K562 (cell line): ENCODE data around the gene MAPK8IP1. TPM values are rescaled to one million over a fixed set of nuclear protein-coding genes. Genes with fewer than 3 reads are reported as not detected.

Experiments
- ATAC-seq: fragments of 200-7000 bp; cut with Tn5 transposase; 3 replicates; pipeline ENCODE4 v1.9.1; 2020; ENCODE audit warnings: moderate library complexity
- BruUV-seq: library from RNA; stranded (reverse); fragments of 400-500 nt; replicated peaks from 2 replicates; lab custom pipeline; 2021; lab: Mats Ljungman, UMichigan
- CTCF ChIA-PET: fragments of 300-600 bp; formaldehyde crosslinking; extraction: SDS; loops from one replicate; lab custom pipeline; 2021; ENCODE audit warnings: low intra/inter-chr PET ratio; lab: Yijun Ruan, JAX
- POLR2A ChIA-PET: fragments of 300-600, 350-650 bp; sonication (Branson Sonifier 250); formaldehyde crosslinking; extraction: SDS; loops from one replicate; lab custom pipeline; 2021; ENCODE audit warnings: antibody characterized with exemption, inconsistent platforms; lab: Yijun Ruan, JAX
- DNase-seq, 4 experiments: peaks; one replicate each; pipeline versions ENCODE4 v3.0.0 to v3.0.0-alpha.2; 2011 to 2018; ENCODE audit warnings: low spot score in 3 of 4, mixed read lengths in 3 of 4; ENCODE audit errors: extremely low read depth in 1 of 4
- FAIRE-seq: peaks from 2 replicates; lab custom pipeline; 2011; peaks lifted over from hg19 to GRCh38; lab: Jason Lieb, UNC
- H2AFZ ChIP-seq: 2 replicates; pipeline ENCODE4 v1.6.0; 2011; ENCODE audit warnings: low read depth, low read length, control low read depth, inconsistent platforms
- H3K27ac ChIP-seq: fragments of 200-600 bp; 3 replicates; pipeline ENCODE4 v1.8.0; 2011; ENCODE audit warnings: low read depth, mild to moderate bottlenecking, control low read depth, inconsistent platforms, low read length, moderate library complexity, mixed read lengths; ENCODE audit errors: extremely low read depth
- H3K27me3 ChIP-seq, 2 experiments: fragments of 300-600 bp in 1 of 2; 2 replicates in 1 of 2; 3 replicates in 1 of 2; pipeline versions ENCODE4 v1.6.0 to v1.8.0; 2011; ENCODE audit warnings: inconsistent platforms in 2 of 2, low read length in 2 of 2, mild to moderate bottlenecking in 1 of 2, mixed read lengths in 1 of 2, moderate library complexity in 1 of 2; ENCODE audit not compliant: control insufficient read depth in 2 of 2, insufficient read depth in 2 of 2
- H3K36me3 ChIP-seq: fragments of 300-600 bp; 3 replicates; pipeline ENCODE4 v1.8.0; 2011; ENCODE audit warnings: mild to moderate bottlenecking, low read length, inconsistent platforms; ENCODE audit not compliant: control insufficient read depth, insufficient read depth
- H3K4me1 ChIP-seq, 2 experiments: fragments of 200-600 bp in 1 of 2; replicated peaks in 1 of 2; 2 replicates in 1 of 2; 3 replicates in 1 of 2; pipeline versions ENCODE4 v1.5.1 to v1.8.0; 2011; ENCODE audit warnings: inconsistent platforms in 2 of 2, low read length in 2 of 2, mild to moderate bottlenecking in 1 of 2, mixed read lengths in 1 of 2, moderate library complexity in 1 of 2; ENCODE audit not compliant: control insufficient read depth in 2 of 2, insufficient read depth in 2 of 2
- H3K4me2 ChIP-seq: 2 replicates; pipeline ENCODE4 v1.6.1; 2011; ENCODE audit warnings: low read length, control low read depth, inconsistent platforms, mixed read lengths; ENCODE audit not compliant: insufficient read depth
- H3K4me3 ChIP-seq: fragments of 200-600 bp; sonication (generic), shearing (Covaris generic); 2 replicates; pipeline ENCODE4 v1.5.1; 2016; ENCODE audit warnings: control low read depth, inconsistent platforms
- H3K79me2 ChIP-seq: fragments of 200-600 bp; 3 replicates; pipeline ENCODE4 v1.8.0; 2011; ENCODE audit warnings: low read length, inconsistent platforms; ENCODE audit not compliant: control insufficient read depth, insufficient read depth
- H3K9ac ChIP-seq, 2 experiments: 2 replicates each; pipeline versions ENCODE4 v1.6.0 to v1.6.1; 2011; ENCODE audit warnings: low read depth in 2 of 2, low read length in 2 of 2, control low read depth in 1 of 2, inconsistent platforms in 1 of 2, mild to moderate bottlenecking in 1 of 2, mixed read lengths in 1 of 2; ENCODE audit not compliant: insufficient read depth in 1 of 2
- H3K9me1 ChIP-seq: one replicate; pipeline ENCODE4 v1.6.0; 2011; ENCODE audit warnings: inconsistent platforms, mild to moderate bottlenecking, low read length, moderate library complexity; ENCODE audit not compliant: control insufficient read depth, insufficient read depth
- H3K9me3 ChIP-seq: replicated peaks from 2 replicates; pipeline ENCODE4 v1.5.1; 2011; ENCODE audit warnings: low read depth, low read length, inconsistent platforms; ENCODE audit not compliant: control insufficient read depth, insufficient read depth
- H4K20me1 ChIP-seq: replicated peaks from 2 replicates; pipeline ENCODE4 v1.6.1; 2011; ENCODE audit warnings: low read length, inconsistent platforms, mixed read lengths; ENCODE audit not compliant: control insufficient read depth, insufficient read depth
- GATAD2A ChIP-seq: fragments of 450-650 bp; IDR thresholded peaks from 2 replicates; pipeline ENCODE4 v1.6.1; 2017
- HIVEP1 ChIP-seq: fragments of 250-450 bp; sonication (Bioruptor Pico); IDR thresholded peaks from 2 replicates; pipeline ENCODE4 v1.4.0; 2020; ENCODE audit warnings: mild to moderate bottlenecking
- IFI16 ChIP-seq: fragments of 250-450 bp; sonication (Bioruptor Pico); IDR thresholded peaks from 2 replicates; pipeline ENCODE4 v2.1.2; 2022; ENCODE audit warnings: mild to moderate bottlenecking, inconsistent platforms
- JUN ChIP-seq, 2 experiments: sonication (generic) in 1 of 2; formaldehyde crosslinking in 1 of 2; IDR thresholded peaks; 2 replicates each; pipeline versions ENCODE4 v1.6.1 to v1.8.0; 2012 to 2022; ENCODE audit warnings: borderline replicate concordance in 2 of 2, mild to moderate bottlenecking in 2 of 2, improper control_type of control experiment in 1 of 2, low read depth in 1 of 2, low read length in 1 of 2, missing genetic modification reagents in 1 of 2
- KDM2B ChIP-seq: fragments of 250-450 bp; sonication (Bioruptor Pico); IDR thresholded peaks from 2 replicates; pipeline ENCODE4 v1.8.0; 2021; ENCODE audit warnings: mild to moderate bottlenecking, moderate library complexity
- MED1 ChIP-seq: sonication (generic); formaldehyde crosslinking; IDR thresholded peaks from 2 replicates; pipeline ENCODE4 v1.8.1; 2023; ENCODE audit warnings: missing genetic modification reagents, borderline replicate concordance
- MEF2D ChIP-seq: conservative IDR thresholded peaks from 2 replicates; pipeline ENCODE4 v1.6.1; 2016; ENCODE audit warnings: low read depth, missing genetic modification characterization, missing compliant biosample characterization
- NEUROD1 ChIP-seq: fragments of 150-350 bp; IDR thresholded peaks from 2 replicates; pipeline ENCODE4 v1.6.1; 2014; ENCODE audit warnings: borderline replicate concordance, low read length, low read depth; ENCODE audit not compliant: partially characterized antibody
- SIN3B ChIP-seq: fragments of 450-650 bp; IDR thresholded peaks from 2 replicates; pipeline ENCODE4 v1.6.1; 2017; ENCODE audit warnings: low read depth, mild to moderate bottlenecking, moderate library complexity
- SMAD1 ChIP-seq: fragments of 150-350 bp; IDR thresholded peaks from 2 replicates; pipeline ENCODE4 v1.6.1; 2014; ENCODE audit warnings: low read length, low read depth; ENCODE audit not compliant: partially characterized antibody
- TAF9B ChIP-seq: fragments of 450-650 bp; IDR thresholded peaks from 2 replicates; pipeline ENCODE4 v1.6.1; 2018; ENCODE audit warnings: mild to moderate bottlenecking; ENCODE audit not compliant: partially characterized antibody
- ZNF444 ChIP-seq: fragments of 250-450 bp; sonication (Bioruptor Pico); IDR thresholded peaks from 2 replicates; pipeline ENCODE4 v1.4.0; 2020; ENCODE audit warnings: mild to moderate bottlenecking, moderate library complexity
- ZNF75A ChIP-seq: fragments of 450-650 bp; formaldehyde crosslinking; IDR thresholded peaks from 2 replicates; pipeline ENCODE4 v1.4.0; 2020; ENCODE audit warnings: mild to moderate bottlenecking
- WGBS: fragments of 100-300 bp; shearing (Covaris generic); methylation state at CpG from one replicate; pipeline ENCODE4 v1.1.6; 2016; ENCODE audit warnings: low coverage, mixed read lengths; ENCODE audit not compliant: insufficient coverage; ENCODE audit errors: missing lambda C conversion rate; 5-methylcytosine and 5-hydroxymethylcytosine counted together
- in situ Hi-C: fragments of 300-500 bp; cut with MboI; formaldehyde crosslinking; loops from 4 replicates; pipeline ENCODE4 v1.15.0; 2018; ENCODE audit warnings: inconsistent platforms, mixed read lengths
- intact Hi-C: fragments of 100-400 bp; cut with micrococcal nuclease; formaldehyde crosslinking; loops from 2 replicates; pipeline ENCODE4 v1.14.2; 2022
- polyA plus RNA-seq, 8 experiments: library from polyadenylated mRNA; depleted of rRNA in 4 of 8; stranded (reverse) in 5 of 8; unstranded in 3 of 8; fragments of >200 nt; fragmentation: Nextera tagmentation in 2 of 8; fragmentation: Illumina TruSeq in 1 of 8; extraction: Ambion mirVana in 2 of 8; extraction: Trizol in 1 of 8; gene quantifications; 2 replicates each; pipeline versions ENCODE4 v1.2.1 to v1.2.3, GENCODE V29; 2011 to 2014; ENCODE audit warnings: inconsistent platforms in 1 of 8, missing spikeins in 1 of 8
- total RNA-seq, 7 experiments: library from RNA; depleted of rRNA in 6 of 7; stranded (reverse); fragments of >200 nt in 6 of 7; fragmentation: Illumina TruSeq in 2 of 7; extraction: Trizol in 2 of 7; gene quantifications; 2 replicates each; pipeline versions ENCODE4 v1.2.1 to v1.2.3, GENCODE V29; 2011 to 2021; ENCODE audit warnings: low replicate concordance in 1 of 7
- TF ChIP-seq, protein P1 (sequence below): fragments of 450-650 bp; IDR thresholded peaks from 2 replicates; pipeline ENCODE4 v1.6.1; 2016; ENCODE audit warnings: low read depth, mild to moderate bottlenecking, moderate library complexity
- TF ChIP-seq, protein P2 (sequence below): fragments of 250-450 bp; sonication (Bioruptor Pico); IDR thresholded peaks from 2 replicates; pipeline ENCODE4 v1.8.0; 2022; ENCODE audit warnings: moderate library complexity, mild to moderate bottlenecking, inconsistent platforms

The MAPK8IP1 gene
- total and polyA plus RNA-seq, 9 of the 15 experiments (the other 6 are each of a cell fraction or from before 2014, with no cell fraction given), result 0.13 to 6.9 (median 2.5) TPM

GRCh38 chr11:45860764-45861510 is 24.5 kb upstream of the MAPK8IP1 start:
- Histone ChIP-seq H3K9me1 (no peaks in the 10 kb centered on the region), H3K9me3 (no peaks in the 10 kb centered on the region), H3K36me3 (peaks cover 81% of the 10 kb centered on the region), H3K4me3 (no peak overlapping the region), H3K4me2 (no peak overlapping the region), H3K79me2 (no peaks in the 10 kb centered on the region), H3K4me1 (peaks cover 0 to 4% of the 10 kb centered on the region in 2 experiments; a peak in 1 of 5 replicates), H3K27ac (no peak overlapping the region), H3K27me3 (no peaks in the 10 kb centered on the region), H2AFZ (no peak overlapping the region), H3K9ac (0 out of 4 replicates have a peak overlapping the region, but pooled peaks of 1 of the 2 experiments have one; percentile 70), H4K20me1 (no peaks in the 10 kb centered on the region)
- no peak for TF ChIP-seq NEUROD1
- no peak for TF ChIP-seq HIVEP1 (CRISPR knock-in tag)
- no peak for TF ChIP-seq MED1 (CRISPR knock-in tag)
- TF ChIP-seq GATAD2A, result no peak
- TF ChIP-seq SIN3B, result no peak
- TF ChIP-seq IFI16, result no peak
- TF ChIP-seq, protein P1, sequence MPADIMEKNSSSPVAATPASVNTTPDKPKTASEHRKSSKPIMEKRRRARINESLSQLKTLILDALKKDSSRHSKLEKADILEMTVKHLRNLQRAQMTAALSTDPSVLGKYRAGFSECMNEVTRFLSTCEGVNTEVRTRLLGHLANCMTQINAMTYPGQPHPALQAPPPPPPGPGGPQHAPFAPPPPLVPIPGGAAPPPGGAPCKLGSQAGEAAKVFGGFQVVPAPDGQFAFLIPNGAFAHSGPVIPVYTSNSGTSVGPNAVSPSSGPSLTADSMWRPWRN, result no peak
- no peak for TF ChIP-seq JUN (IDR thresholded peaks at IDR 0.05; ENCODE audit: borderline replicate concordance, low read depth, low read length)
- no peak for TF ChIP-seq JUN (CRISPR knock-in tag; IDR thresholded peaks at IDR 0.05; ENCODE audit: borderline replicate concordance)
- TF ChIP-seq ZNF444 (CRISPR knock-in tag), result no peak
- TF ChIP-seq ZNF75A (CRISPR knock-in tag), result no peak
- no peak for TF ChIP-seq SMAD1
- no peak for TF ChIP-seq KDM2B (CRISPR knock-in tag)
- TF ChIP-seq, protein P2, sequence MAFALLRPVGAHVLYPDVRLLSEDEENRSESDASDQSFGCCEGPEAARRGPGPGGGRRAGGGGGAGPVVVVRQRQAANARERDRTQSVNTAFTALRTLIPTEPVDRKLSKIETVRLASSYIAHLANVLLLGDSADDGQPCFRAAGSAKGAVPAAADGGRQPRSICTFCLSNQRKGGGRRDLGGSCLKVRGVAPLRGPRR (CRISPR knock-in tag), result no peak
- TF ChIP-seq MEF2D (tag), result no peak
- TF ChIP-seq TAF9B, result no peak
- CTCF ChIA-PET, result no interaction called here
- ATAC-seq (no peak), FAIRE-seq (no peak), DNase-seq (no peak)
- in situ Hi-C loops (no loop called here), intact Hi-C loops (no loop called here)
- 91% methylated on average over 10 of the region's 10 CpGs for WGBS
- no TSS peak for BruUV-seq
- POLR2A ChIA-PET, result interaction anchor here (0.6 to 4.5 kb wide), 5 partner anchors 10 to 630 kb away, joined by 3 to 21 read pairs (median 5); partner anchors contain the start of gene CRY2
